Adipocyte (in vitro differentiated cells): ENCODE data around the gene BCR.

ENCODE experiments used
- DNase-seq: peaks from one replicate; pipeline ENCODE4 v3.0.0-alpha.2; 2015; ENCODE audit warnings: low read depth
- H3K27me3 ChIP-seq: replicated peaks from 2 replicates; pipeline ENCODE4 v1.7.0; 2013; ENCODE audit warnings: mild to moderate bottlenecking, low read length, moderate library complexity; ENCODE audit not compliant: control insufficient read depth, insufficient read depth
- H3K36me3 ChIP-seq: 2 replicates; pipeline ENCODE4 v1.7.0; 2013; ENCODE audit warnings: low read length, mild to moderate bottlenecking, moderate library complexity; ENCODE audit not compliant: control insufficient read depth, insufficient read depth, severe bottlenecking
- H3K4me1 ChIP-seq: 2 replicates; pipeline ENCODE4 v1.7.0; 2013; ENCODE audit warnings: mild to moderate bottlenecking, low read length, moderate library complexity; ENCODE audit not compliant: control insufficient read depth, insufficient read depth
- H3K4me3 ChIP-seq: 2 replicates; pipeline ENCODE4 v1.7.0; 2013; ENCODE audit warnings: mild to moderate bottlenecking, low read length, moderate library complexity
- H3K9ac ChIP-seq: 2 replicates; pipeline ENCODE4 v1.7.0; 2013; ENCODE audit warnings: mild to moderate bottlenecking, low read length, moderate library complexity
- H3K9me3 ChIP-seq: 2 replicates; pipeline ENCODE4 v1.7.0; 2013; ENCODE audit warnings: mild to moderate bottlenecking, low read length, moderate library complexity; ENCODE audit not compliant: control insufficient read depth

BCR gene

DNA sequence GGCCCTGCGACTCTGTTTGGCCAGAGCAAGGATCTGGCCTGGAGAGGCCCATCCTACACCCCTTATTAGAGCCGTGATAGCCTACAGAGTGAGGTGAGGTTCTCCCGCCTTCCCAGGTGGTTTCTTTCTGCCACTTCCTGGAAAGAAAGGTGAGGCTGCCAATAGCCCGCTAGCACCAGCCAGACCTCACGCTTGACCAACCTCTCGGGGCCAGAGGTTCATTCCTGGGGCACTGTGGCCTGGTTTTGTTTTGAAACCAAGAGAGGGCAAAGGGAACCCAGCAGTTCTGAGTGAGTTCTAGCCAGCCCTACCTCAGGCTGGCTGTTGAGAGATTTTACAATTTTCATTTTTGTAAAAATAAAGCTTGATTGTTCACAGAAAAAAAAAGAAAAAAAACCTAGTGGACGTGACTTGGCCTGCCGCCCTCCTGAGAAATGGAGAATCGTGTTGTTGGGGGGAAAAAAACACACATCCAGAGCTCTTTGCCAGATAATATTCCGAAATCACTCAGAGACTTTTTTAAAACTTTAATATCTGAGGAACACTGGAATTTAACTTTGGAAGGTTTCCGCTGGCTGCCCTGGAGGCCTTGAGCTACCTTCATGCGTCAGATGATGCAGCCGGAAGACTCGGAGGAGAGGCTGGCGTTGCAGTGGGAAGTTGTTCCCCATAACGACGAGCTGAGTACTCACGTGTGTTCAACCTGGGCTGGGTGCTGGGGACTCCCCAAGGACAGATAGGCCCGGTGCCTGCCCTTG, 84.5 kb downstream of the BCR start:
- Histone ChIP-seq H3K4me1 (peaks cover 18% of the 10 kb centered on the region), H3K27me3 (no peaks in the 10 kb centered on the region), H3K9me3 (no peaks in the 10 kb centered on the region), H3K4me3 (no peak overlapping the region), H3K9ac (peak overlapping the region; percentile 54), H3K36me3 (peaks cover 43% of the 10 kb centered on the region)
- no peak for DNase-seq

DNA sequence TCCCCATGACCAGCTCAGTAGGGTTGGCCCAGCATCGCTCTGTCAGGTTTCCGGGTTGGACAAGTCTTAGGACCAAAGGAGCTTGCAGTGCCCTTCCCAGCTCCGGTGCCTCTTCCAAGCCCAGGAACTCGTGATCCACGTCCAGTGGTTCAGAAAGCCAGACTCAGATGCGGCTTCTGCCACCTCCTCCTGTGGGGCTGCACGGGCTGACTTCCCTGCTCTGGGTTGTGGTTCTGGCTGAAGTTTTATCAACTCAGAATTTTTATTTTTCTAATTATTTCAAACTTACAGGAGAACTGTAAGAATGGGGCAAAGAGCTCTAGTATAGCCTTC, 85.0 kb downstream of the BCR start:
- Histone ChIP-seq H3K27me3 (no peaks in the 10 kb centered on the region), H3K4me3 (no peak overlapping the region), H3K9ac (peak overlapping the region; percentile 54), H3K36me3 (peaks cover 43% of the 10 kb centered on the region), H3K4me1 (peaks cover 18% of the 10 kb centered on the region), H3K9me3 (no peaks in the 10 kb centered on the region)
- no peak for DNase-seq

DNA sequence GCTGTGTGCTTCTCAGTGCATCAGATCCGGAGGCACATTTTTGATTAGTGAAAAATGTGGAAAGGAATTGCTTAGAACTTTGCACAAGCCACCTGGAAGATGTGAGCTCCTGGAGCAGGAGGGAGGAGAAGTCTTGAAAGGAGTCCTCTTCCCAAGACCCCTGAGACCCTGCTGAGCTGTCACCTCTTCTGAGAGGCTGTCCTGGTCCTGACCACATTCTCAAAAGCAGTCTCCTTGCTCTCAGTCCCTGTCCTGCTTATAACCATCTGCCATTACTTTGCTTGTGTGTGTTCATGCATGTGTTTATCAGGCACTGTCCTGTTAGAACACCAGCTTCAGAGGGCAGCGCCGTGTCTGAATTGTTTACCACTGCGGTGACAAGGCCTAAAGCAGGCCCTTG, 86.5 kb downstream of the BCR start:
- Histone ChIP-seq H3K9ac (no peak overlapping the region), H3K36me3 (peaks cover 40% of the 10 kb centered on the region), H3K4me3 (no peak overlapping the region), H3K27me3 (no peaks in the 10 kb centered on the region), H3K9me3 (no peaks in the 10 kb centered on the region), H3K4me1 (peaks cover 18% of the 10 kb centered on the region)
- no peak for DNase-seq

DNA sequence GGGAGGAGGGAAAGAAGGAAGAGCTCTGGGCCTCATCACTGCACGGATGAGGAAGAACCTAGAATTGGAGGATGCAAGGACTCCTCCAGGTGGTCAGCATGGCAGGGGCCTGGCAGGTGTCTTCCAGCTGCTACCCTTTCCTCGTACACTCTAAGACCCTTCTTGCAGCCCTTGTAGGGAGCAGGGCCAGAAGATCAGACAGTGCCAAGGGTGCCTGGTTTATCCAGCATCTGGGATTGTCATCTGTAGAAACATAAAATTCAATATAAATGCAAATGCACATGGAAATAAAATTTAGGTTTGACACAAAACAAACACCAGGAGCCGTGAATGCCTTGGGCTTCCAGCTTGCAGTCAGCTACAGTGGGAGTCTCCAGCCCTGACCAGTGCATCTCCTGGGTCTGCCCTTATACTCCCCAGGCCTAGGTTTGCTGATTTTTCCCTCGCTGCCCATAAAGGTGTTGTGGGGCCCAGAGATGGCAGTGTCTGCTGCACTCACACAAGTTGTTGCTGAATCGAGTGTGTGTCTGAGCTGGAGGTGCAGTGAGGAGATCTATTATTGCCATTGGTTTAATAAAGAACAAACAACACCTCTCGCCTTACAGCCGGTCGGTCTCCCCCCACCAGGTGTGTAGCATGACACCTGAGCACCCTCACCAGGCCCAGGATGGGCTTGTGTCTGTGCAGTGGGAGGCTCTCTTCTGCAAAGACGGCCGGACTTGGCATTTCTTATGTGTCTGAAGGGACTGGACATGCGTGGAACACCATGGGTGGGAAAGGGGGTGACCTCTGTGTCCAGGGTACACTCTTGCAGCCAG, 87.1 kb downstream of the BCR start:
- Histone ChIP-seq H3K4me1 (peaks cover 18% of the 10 kb centered on the region), H3K9ac (no peak overlapping the region), H3K9me3 (no peaks in the 10 kb centered on the region), H3K27me3 (no peaks in the 10 kb centered on the region), H3K4me3 (no peak overlapping the region), H3K36me3 (peaks cover 38% of the 10 kb centered on the region)
- DNase-seq, result no peak

DNA sequence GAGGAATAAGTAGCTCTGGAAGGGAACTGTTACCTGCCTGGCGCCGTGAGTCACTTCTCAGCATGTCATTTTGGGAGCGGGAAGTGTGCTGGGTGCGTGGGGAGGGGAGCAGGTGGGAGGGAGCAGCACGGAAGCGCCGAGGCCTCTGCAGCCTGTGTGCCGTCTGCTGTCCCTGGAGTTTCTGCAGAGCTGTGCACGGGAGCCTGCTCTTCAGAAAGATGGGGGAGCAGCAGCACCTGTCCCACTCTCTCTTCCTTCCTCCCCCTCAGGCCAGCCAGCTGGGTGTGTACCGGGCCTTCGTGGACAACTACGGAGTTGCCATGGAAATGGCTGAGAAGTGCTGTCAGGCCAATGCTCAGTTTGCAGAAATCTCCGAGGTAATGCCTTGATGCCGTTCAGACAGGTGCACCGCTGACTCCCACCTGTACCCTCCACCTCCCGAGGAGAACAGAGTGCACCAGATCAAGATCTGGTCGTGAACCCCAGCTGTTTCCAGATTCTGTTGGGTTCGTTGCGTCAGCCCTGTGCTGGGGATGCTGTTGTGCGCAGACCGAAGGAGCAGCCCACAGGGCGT, 87.9 kb downstream of the BCR start:
- no peak overlapping the region for H3K9ac ChIP-seq
- no peaks in the 10 kb centered on the region for H3K27me3 ChIP-seq
- H3K9me3 ChIP-seq, result no peaks in the 10 kb centered on the region
- DNase-seq, result no peak
- peaks cover 18% of the 10 kb centered on the region for H3K4me1 ChIP-seq
- peaks cover 43% of the 10 kb centered on the region for H3K36me3 ChIP-seq
- no peak overlapping the region for H3K4me3 ChIP-seq

DNA sequence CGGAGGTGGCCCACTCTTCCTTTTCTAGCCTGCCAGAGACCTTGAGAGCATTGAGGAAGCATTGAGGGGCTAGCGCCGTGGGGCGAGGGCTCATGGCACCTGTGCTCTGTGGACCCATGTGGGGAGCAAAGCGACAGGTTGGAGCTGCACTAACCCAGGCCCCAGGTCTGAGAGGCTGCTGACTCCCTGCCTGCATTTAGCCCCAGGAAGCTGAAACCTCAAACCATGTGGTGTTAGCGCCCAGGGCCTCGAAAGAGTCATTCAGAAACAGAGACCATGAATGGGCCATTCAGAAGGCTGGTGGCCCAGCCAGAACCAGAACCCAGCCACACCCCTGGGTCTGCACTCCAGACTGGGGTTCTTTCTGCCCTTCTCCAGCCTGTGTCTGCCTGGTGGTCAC, 88.6 kb downstream of the BCR start:
- H3K36me3 ChIP-seq, result peaks cover 43% of the 10 kb centered on the region
- no peak overlapping the region for H3K4me3 ChIP-seq
- no peak for DNase-seq
- no peaks in the 10 kb centered on the region for H3K9me3 ChIP-seq
- peaks cover 15% of the 10 kb centered on the region for H3K4me1 ChIP-seq
- H3K27me3 ChIP-seq, result no peaks in the 10 kb centered on the region
- H3K9ac ChIP-seq, result no peak overlapping the region

DNA sequence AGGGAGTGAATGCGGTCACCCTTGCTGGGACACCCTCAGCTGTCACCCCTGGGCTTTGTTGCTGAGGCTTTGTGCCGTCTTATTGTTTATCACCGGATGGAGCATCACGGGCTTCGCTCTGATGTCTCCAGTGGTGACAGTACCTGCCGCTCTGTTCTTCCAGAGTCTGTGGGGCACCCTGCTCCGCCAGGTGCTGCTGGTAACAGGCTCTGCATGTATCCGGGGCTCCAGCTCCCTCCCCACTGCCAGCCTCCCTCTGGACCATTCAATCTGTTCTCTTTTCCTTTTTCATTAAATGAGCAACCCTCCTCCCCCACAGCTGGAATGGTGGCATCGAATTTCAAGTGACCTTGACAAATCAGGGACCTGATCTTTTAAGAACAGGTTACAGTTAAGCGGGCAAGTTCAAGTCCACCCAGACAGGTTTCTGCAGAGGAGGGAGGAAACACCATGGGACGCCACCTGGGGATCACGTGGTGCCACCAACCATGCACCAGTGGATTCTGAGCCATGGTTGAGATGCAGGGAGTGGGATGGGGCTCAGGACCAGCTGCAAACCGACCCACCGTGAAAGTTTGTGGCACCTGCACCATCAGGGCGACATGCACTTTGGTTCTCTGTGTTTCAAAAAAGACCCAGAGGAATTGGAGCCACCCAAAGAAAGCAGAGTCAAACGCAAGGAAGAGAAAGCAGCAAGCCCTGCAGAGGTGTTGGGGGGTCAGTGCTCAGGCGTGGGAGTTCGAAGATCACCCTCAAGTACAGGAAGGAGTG, 89.3 kb downstream of the BCR start:
- H3K9me3 ChIP-seq, result no peaks in the 10 kb centered on the region
- no peak overlapping the region for H3K9ac ChIP-seq
- DNase-seq, result no peak
- peaks cover 42% of the 10 kb centered on the region for H3K36me3 ChIP-seq
- H3K4me1 ChIP-seq, result peaks cover 8% of the 10 kb centered on the region
- H3K27me3 ChIP-seq, result no peaks in the 10 kb centered on the region
- no peak overlapping the region for H3K4me3 ChIP-seq

DNA sequence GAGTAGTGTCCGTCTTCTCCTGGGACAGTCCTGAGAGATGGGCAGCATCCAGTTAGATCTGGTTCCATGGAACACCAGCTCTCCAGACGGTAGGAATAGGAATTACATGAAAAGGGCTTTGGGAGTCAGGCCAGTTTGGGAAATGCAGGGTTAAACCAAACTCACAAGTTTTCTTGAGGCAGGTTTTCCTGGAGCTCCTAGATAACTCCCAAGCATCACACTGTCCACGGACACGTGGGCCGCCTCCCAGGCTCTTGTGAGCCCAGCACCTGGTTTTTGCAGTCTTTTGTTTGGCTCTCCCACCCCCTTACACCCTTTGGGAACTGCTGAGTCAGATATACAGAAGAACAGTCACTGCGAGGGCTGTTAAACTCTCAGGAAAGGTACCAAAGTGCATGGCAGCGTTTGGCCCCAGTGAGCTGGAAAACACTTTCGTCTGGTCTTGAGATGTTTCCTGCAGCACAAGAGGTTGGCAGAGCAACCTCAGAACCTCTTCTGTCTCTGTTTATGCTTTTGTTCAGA, 90.0 kb downstream of the BCR start:
- H3K4me3 ChIP-seq, result no peak overlapping the region
- peaks cover 2% of the 10 kb centered on the region for H3K4me1 ChIP-seq
- peaks cover 47% of the 10 kb centered on the region for H3K36me3 ChIP-seq
- H3K9me3 ChIP-seq, result no peaks in the 10 kb centered on the region
- H3K9ac ChIP-seq, result no peak overlapping the region
- no peak for DNase-seq
- H3K27me3 ChIP-seq, result no peaks in the 10 kb centered on the region

DNA sequence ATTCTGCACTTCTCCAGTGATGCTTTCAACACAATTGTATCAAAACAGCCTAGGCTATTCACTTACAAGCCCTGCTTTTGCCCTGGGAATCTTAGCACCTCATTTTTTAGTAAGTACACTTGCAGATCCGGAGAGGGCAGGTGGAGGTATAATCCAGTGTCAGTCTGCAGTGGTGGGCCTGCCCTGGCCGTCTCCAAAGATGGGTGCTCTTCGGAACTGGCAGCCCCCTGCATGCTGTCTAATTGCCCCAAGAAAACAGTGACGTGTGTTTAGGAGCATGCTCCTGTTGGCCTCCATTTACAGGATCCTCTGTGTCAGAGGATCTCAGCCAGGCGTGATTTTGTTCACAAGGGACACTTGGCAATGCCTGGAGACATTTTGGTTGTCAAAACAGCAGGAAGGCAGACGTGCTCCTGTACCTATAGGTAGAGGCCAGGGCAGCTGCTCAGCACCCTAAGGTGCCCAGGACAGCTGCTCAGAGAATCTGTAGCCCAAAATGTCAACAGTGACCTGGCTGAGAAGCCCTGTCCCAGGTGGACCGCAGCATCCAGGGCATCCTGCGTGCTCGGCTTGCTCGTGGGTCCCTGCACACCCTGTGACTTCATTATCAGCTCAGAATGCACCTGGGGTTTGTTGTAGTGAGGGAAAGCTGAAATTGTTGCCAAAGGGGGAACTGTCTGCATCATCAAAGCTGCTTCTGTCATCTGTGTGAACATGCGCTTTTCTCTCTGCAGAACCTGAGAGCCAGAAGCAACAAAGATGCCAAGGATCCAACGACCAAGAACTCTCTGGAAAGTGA, 90.7 kb downstream of the BCR start:
- H3K9me3 ChIP-seq, result no peaks in the 10 kb centered on the region
- no peak for DNase-seq
- H3K4me3 ChIP-seq, result no peak overlapping the region
- no peak overlapping the region for H3K9ac ChIP-seq
- H3K36me3 ChIP-seq, result peaks cover 52% of the 10 kb centered on the region
- H3K4me1 ChIP-seq, result no peaks in the 10 kb centered on the region
- H3K27me3 ChIP-seq, result no peaks in the 10 kb centered on the region

DNA sequence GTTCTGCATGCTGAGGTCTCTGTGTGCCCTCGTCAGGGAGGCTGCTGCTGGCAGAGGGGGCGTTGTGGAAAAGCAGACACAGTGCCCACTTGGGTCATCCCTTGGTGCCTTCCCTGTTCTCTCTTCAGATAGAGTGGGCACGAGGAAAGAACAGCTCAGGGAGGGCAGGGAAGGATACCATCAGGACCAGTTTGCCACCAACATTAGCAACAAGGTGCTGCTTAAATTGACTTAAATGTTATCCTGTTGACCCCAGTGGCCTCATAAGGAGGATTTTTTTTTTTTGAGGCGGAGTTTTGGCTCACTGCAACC, 91.2 kb downstream of the BCR start:
- Histone ChIP-seq H3K9ac (no peak overlapping the region), H3K27me3 (no peaks in the 10 kb centered on the region), H3K4me1 (no peaks in the 10 kb centered on the region), H3K9me3 (no peaks in the 10 kb centered on the region), H3K36me3 (peaks cover 52% of the 10 kb centered on the region), H3K4me3 (no peak overlapping the region)
- DNase-seq, result no peak
